Glomerular visceral epithelial cell (primary cell): Measurements from ENCODE around the gene LCP2.
A peak's percentile ranks its signal among the peaks of the same experiment; 100 is the strongest.

Experiments
- DNase-seq: peaks from one replicate; pipeline ENCODE4 v3.0.0-alpha.2; 2016; ENCODE audit errors: extremely low spot score

Gene LCP2

GRCh38 chr5:170216257-170216864, 81.2 kb downstream of the LCP2 start:
- DNase-seq: peak; percentile 57

GRCh38 chr5:170211575-170212334, 85.8 kb downstream of the LCP2 start:
- DNase-seq: no peak

GRCh38 chr5:170206958-170207357, 90.6 kb downstream of the LCP2 start:
- no peak for DNase-seq

- DNase-seq: no peak
These were observed 91.4 kb downstream of the LCP2 start for GRCh38 chr5:170206216-170206615.

GRCh38 chr5:170204202-170204601, 93.4 kb downstream of the LCP2 start:
- DNase-seq: no peak

- DNase-seq: no peak
These were observed 95.5 kb downstream of the LCP2 start for GRCh38 chr5:170202117-170202516.

GRCh38 chr5:170201311-170201710, 96.3 kb downstream of the LCP2 start:
- DNase-seq: no peak

GRCh38 chr5:170200876-170201275, 96.7 kb downstream of the LCP2 start:
- DNase-seq: no peak
